ENCODE measurements around the gene RAPGEF2.

Gene RAPGEF2

DNA sequence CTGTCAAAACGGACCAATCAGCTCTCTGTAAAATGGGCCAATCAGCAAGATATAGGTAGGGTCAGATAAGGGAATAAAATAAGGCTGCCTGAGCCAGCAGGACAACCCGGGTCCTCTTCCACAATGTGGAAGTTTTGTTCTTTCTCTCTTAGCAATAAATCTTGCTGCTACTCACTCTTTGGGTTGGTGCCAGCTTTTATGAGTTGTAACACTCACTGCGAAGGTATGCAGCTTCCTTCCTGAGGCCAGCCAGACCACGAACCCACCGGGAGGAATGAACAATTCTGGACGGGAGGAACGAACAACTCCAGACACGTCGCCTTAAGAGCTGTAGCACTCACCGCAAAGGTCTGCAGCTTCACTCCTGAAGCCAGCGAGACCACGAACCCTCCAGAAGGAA, 287.8 kb downstream of the RAPGEF2 start:
- H3K9ac ChIP-seq (ENCODE audit: low read depth, low read length) = no peak overlapping the region
- peaks cover 2% of the 10 kb centered on the region; the same call in 1 of the 2 replicates for H3K9me3 ChIP-seq (ENCODE audit: control insufficient read depth, insufficient read depth, low read length)
- H3K4me1 ChIP-seq (ENCODE audit: insufficient read depth, low read length) = no peaks in the 10 kb centered on the region
- no peaks in the 10 kb centered on the region for H3K36me3 ChIP-seq (ENCODE audit: insufficient read depth, low read length)

DNA sequence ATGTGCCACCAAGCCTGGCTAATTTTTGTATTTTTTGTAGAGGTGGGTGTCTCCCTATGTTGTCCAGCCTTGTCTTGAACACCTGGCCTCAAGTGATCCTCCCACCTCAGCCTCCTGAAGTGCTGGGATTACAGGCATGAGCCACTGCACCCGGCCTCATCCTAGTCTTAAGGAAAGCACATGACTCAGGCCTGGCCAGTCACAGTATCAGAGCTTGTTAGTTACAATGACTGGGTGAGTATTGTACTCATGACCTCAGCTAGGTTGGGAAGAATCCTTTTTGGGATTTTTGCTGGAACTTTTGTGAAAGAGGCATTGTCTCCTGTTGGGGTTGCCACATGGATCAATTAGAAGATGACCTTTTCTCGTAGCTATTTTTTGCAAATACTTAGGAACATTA, 292.8 kb downstream of the RAPGEF2 start:
- Histone ChIP-seq H3K36me3 (ENCODE audit: insufficient read depth, low read length) (no peaks in the 10 kb centered on the region), H3K4me1 (ENCODE audit: insufficient read depth, low read length) (no peaks in the 10 kb centered on the region), H3K9ac (ENCODE audit: low read depth, low read length) (no peak overlapping the region), H3K9me3 (ENCODE audit: control insufficient read depth, insufficient read depth, low read length) (no peaks in the 10 kb centered on the region)

GRCh38 chr4:159396151-159396550, 293.3 kb downstream of the RAPGEF2 start:
- H3K9me3 ChIP-seq (ENCODE audit: control insufficient read depth, insufficient read depth, low read length) = no peaks in the 10 kb centered on the region
- peaks cover 3% of the 10 kb centered on the region; the same call in 1 of the 2 replicates for H3K4me1 ChIP-seq (ENCODE audit: insufficient read depth, low read length)
- H3K36me3 ChIP-seq (ENCODE audit: insufficient read depth, low read length) = no peaks in the 10 kb centered on the region
- H3K9ac ChIP-seq (ENCODE audit: low read depth, low read length) = no peak overlapping the region

- no peaks in the 10 kb centered on the region for H3K9me3 ChIP-seq (ENCODE audit: control insufficient read depth, insufficient read depth, low read length)
- peaks cover 10% of the 10 kb centered on the region for H3K4me1 ChIP-seq (ENCODE audit: insufficient read depth, low read length)
- H3K36me3 ChIP-seq (ENCODE audit: insufficient read depth, low read length) = no peaks in the 10 kb centered on the region
- no peak overlapping the region for H3K9ac ChIP-seq (ENCODE audit: low read depth, low read length)
Observed at GRCh38 chr4:159398236-159398638, 295.4 kb downstream of the RAPGEF2 start.

- Histone ChIP-seq H3K36me3 (ENCODE audit: insufficient read depth, low read length) (no peaks in the 10 kb centered on the region), H3K4me1 (ENCODE audit: insufficient read depth, low read length) (peaks cover 10% of the 10 kb centered on the region), H3K9ac (ENCODE audit: low read depth, low read length) (no peak overlapping the region), H3K9me3 (ENCODE audit: control insufficient read depth, insufficient read depth, low read length) (no peaks in the 10 kb centered on the region)
Observed at GRCh38 chr4:159400558-159401225, 297.8 kb downstream of the RAPGEF2 start.

DNA sequence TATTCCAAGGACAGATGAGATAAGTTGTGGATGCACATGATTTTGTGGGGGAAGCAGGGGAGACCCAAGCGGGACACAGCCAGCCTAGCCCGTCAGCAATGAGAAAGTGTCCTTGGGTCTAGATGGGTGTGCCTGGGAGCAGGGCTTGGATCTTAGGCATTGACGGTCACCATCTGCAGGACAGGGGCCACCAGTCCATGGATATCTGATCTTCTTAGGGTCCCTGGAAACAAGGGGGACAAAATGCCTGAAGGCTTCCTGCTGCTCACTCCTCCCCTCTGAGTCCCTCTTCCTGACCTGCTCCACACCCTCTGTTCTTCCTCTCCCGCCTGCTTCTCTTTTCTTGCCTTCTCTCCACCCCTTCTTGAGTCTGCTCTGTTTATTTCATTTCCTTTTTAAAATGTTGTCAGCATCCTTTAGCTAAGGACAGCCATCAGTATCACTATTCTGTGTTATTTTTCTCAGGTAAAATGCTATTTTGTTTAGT, 298.4 kb downstream of the RAPGEF2 start:
- Histone ChIP-seq H3K4me1 (ENCODE audit: insufficient read depth, low read length) (peaks cover 10% of the 10 kb centered on the region), H3K9me3 (ENCODE audit: control insufficient read depth, insufficient read depth, low read length) (no peaks in the 10 kb centered on the region), H3K36me3 (ENCODE audit: insufficient read depth, low read length) (no peaks in the 10 kb centered on the region), H3K9ac (ENCODE audit: low read depth, low read length) (no peak overlapping the region)

- Histone ChIP-seq H3K4me1 (ENCODE audit: insufficient read depth, low read length) (peaks cover 10% of the 10 kb centered on the region), H3K9ac (ENCODE audit: low read depth, low read length) (no peak overlapping the region), H3K36me3 (ENCODE audit: insufficient read depth, low read length) (no peaks in the 10 kb centered on the region), H3K9me3 (ENCODE audit: control insufficient read depth, insufficient read depth, low read length) (no peaks in the 10 kb centered on the region)
Observed at GRCh38 chr4:159401791-159402380, 299.0 kb downstream of the RAPGEF2 start.
